ENCODE measurements around the gene SLC22A23. TPM values are rescaled to one million over a fixed set of nuclear protein-coding genes. Genes with fewer than 3 reads are reported as not detected.

The SLC22A23 gene
- total RNA-seq, 1 donor from 2014 or later = 102 TPM

GRCh38 chr6:3363296-3364025 is 93.4 kb downstream of the SLC22A23 start:
- Mint-ChIP-seq H3K27me3 (ENCODE audit: unreplicated experiment) (peaks cover 22% of the 10 kb centered on the region), H3K4me3 (ENCODE audit: unreplicated experiment) (no peak overlapping the region), H3K36me3 (ENCODE audit: unreplicated experiment) (peaks cover 1% of the 10 kb centered on the region), H3K27ac (ENCODE audit: unreplicated experiment) (peak overlapping the region; percentile 64), H3K4me1 (ENCODE audit: low read depth, unreplicated experiment) (peaks cover 77% of the 10 kb centered on the region), H3K9me3 (ENCODE audit: unreplicated experiment) (peaks cover 34% of the 10 kb centered on the region)
- TF ChIP-seq CTCF (IDR thresholded peaks at IDR 0.05; ENCODE audit: partially characterized antibody, unreplicated experiment) = no peak
- no peak for DNase-seq

- Mint-ChIP-seq H3K27me3 (ENCODE audit: unreplicated experiment) (peaks cover 22% of the 10 kb centered on the region), H3K36me3 (ENCODE audit: unreplicated experiment) (no peaks in the 10 kb centered on the region), H3K4me3 (ENCODE audit: unreplicated experiment) (peak overlapping the region; percentile 68), H3K9me3 (ENCODE audit: unreplicated experiment) (peaks cover 25% of the 10 kb centered on the region), H3K27ac (ENCODE audit: unreplicated experiment) (peak overlapping the region; percentile 83), H3K4me1 (ENCODE audit: low read depth, unreplicated experiment) (peaks cover 78% of the 10 kb centered on the region)
- DNase-seq = no peak
- no peak for TF ChIP-seq CTCF (IDR thresholded peaks at IDR 0.05; ENCODE audit: partially characterized antibody, unreplicated experiment)
Measured at GRCh38 chr6:3361312-3362037, 95.4 kb downstream of the SLC22A23 start.

GRCh38 chr6:3360727-3361045 is 96.2 kb downstream of the SLC22A23 start:
- no peaks in the 10 kb centered on the region for H3K36me3 Mint-ChIP-seq (ENCODE audit: unreplicated experiment)
- H3K9me3 Mint-ChIP-seq (ENCODE audit: unreplicated experiment) = peaks cover 26% of the 10 kb centered on the region
- no peak for DNase-seq
- peaks cover 23% of the 10 kb centered on the region for H3K27me3 Mint-ChIP-seq (ENCODE audit: unreplicated experiment)
- peaks cover 77% of the 10 kb centered on the region for H3K4me1 Mint-ChIP-seq (ENCODE audit: low read depth, unreplicated experiment)
- H3K27ac Mint-ChIP-seq (ENCODE audit: unreplicated experiment) = peak overlapping the region; percentile 83
- no peak for TF ChIP-seq CTCF (IDR thresholded peaks at IDR 0.05; ENCODE audit: partially characterized antibody, unreplicated experiment)
- peak overlapping the region; percentile 13 for H3K4me3 Mint-ChIP-seq (ENCODE audit: unreplicated experiment)

- DNase-seq = no peak
Measured at GRCh38 chr6:3359973-3360726, 96.7 kb downstream of the SLC22A23 start.

More at GRCh38 chr6:3359973-3360726, 96.7 kb downstream of the SLC22A23 start:
- Mint-ChIP-seq H3K9me3 (ENCODE audit: unreplicated experiment) (peaks cover 28% of the 10 kb centered on the region), H3K36me3 (ENCODE audit: unreplicated experiment) (no peaks in the 10 kb centered on the region), H3K27me3 (ENCODE audit: unreplicated experiment) (peaks cover 22% of the 10 kb centered on the region), H3K4me3 (ENCODE audit: unreplicated experiment) (peak overlapping the region; percentile 13), H3K27ac (ENCODE audit: unreplicated experiment) (peak overlapping the region; percentile 83), H3K4me1 (ENCODE audit: low read depth, unreplicated experiment) (peaks cover 79% of the 10 kb centered on the region)
- no peak for TF ChIP-seq CTCF (IDR thresholded peaks at IDR 0.05; ENCODE audit: partially characterized antibody, unreplicated experiment)

Data from glutamatergic neuron (in vitro differentiated cells).